SU-DHL-6 (cell line): ENCODE results near the gene FOXN3.

Source experiments
- H2AFZ ChIP-seq: fragments of 200-600 bp; sonication (generic); 2 replicates; pipeline ENCODE4 v1.6.1; 2014; ENCODE audit warnings: low read depth, mild to moderate bottlenecking, moderate library complexity, mixed read lengths, antibody characterized with exemption, low read length; ENCODE audit not compliant: severe bottlenecking
- H3F3A ChIP-seq: fragments of 200-600 bp; shearing (Covaris generic); 2 replicates; pipeline ENCODE4 v1.6.0; 2016; ENCODE audit warnings: antibody characterized with exemption, mild to moderate bottlenecking; ENCODE audit not compliant: insufficient read depth
- H3K27ac ChIP-seq: fragments of 200-600 bp; sonication (generic); 2 replicates; pipeline ENCODE4 v1.5.1; 2016; ENCODE audit warnings: low read depth, mild to moderate bottlenecking, low read length, moderate library complexity, mixed read lengths
- H3K27me3 ChIP-seq: fragments of 200-600 bp; sonication (generic), shearing (Covaris generic); 2 replicates; pipeline ENCODE4 v1.6.0; 2014; ENCODE audit warnings: mild to moderate bottlenecking, low read length
- H3K36me3 ChIP-seq: fragments of 200-600 bp; sonication (generic); 2 replicates; pipeline ENCODE4 v1.6.1; 2014; ENCODE audit warnings: mild to moderate bottlenecking, low read length, mixed read lengths
- H3K4me2 ChIP-seq: fragments of 300-600, 200-600 bp; shearing (Covaris generic), sonication (generic); 2 replicates; pipeline ENCODE4 v1.6.0; 2014; ENCODE audit warnings: low read length, low read depth, mild to moderate bottlenecking; ENCODE audit not compliant: poor library complexity, severe bottlenecking
- H3K4me3 ChIP-seq: fragments of 200-600 bp; sonication (generic); 2 replicates; pipeline ENCODE4 v1.5.1; 2014; ENCODE audit warnings: antibody characterized with exemption, low read length, mild to moderate bottlenecking, mixed read lengths; ENCODE audit not compliant: insufficient read depth, poor library complexity, severe bottlenecking
- H3K79me2 ChIP-seq: fragments of 200-600 bp; sonication (generic); 2 replicates; pipeline ENCODE4 v1.6.1; 2014; ENCODE audit warnings: mild to moderate bottlenecking, low read length, moderate library complexity; ENCODE audit not compliant: insufficient read depth
- H3K9ac ChIP-seq: fragments of 200-600 bp; sonication (generic); 2 replicates; pipeline ENCODE4 v1.7.0; 2014; ENCODE audit warnings: mild to moderate bottlenecking, low read length
- H3K9me2 ChIP-seq: fragments of 200-600 bp; sonication (generic); replicated peaks from 2 replicates; pipeline ENCODE4 v1.6.1; 2014; ENCODE audit warnings: low read length; ENCODE audit not compliant: insufficient read depth
- H3K9me3 ChIP-seq: fragments of 200-600 bp; sonication (generic); 2 replicates; pipeline ENCODE4 v1.6.1; 2014; ENCODE audit warnings: low read length, mixed read lengths; ENCODE audit not compliant: insufficient read depth
- H4K20me1 ChIP-seq: fragments of 200-600 bp; sonication (generic); 2 replicates; pipeline ENCODE4 v1.6.1; 2014; ENCODE audit warnings: low read depth, mild to moderate bottlenecking, antibody characterized with exemption, low read length, moderate library complexity, mixed read lengths
- CTCF ChIP-seq: fragments of 200-600 bp; sonication (generic); IDR thresholded peaks from one replicate; pipeline ENCODE4 v1.5.1; 2017; ENCODE audit warnings: antibody characterized with exemption, mild to moderate bottlenecking, low read length, moderate library complexity; ENCODE audit not compliant: insufficient read depth, poor library complexity, severe bottlenecking
- EZH2phosphoT487 ChIP-seq: fragments of 200-600 bp; sonication (generic), shearing (Covaris generic); conservative IDR thresholded peaks from 2 replicates; pipeline ENCODE4 v1.6.1; 2018; ENCODE audit warnings: mild to moderate bottlenecking, antibody characterized with exemption, low read length, moderate library complexity, mixed read lengths

FOXN3 gene

GRCh38 chr14:89351221-89351515 lies 65.9 kb downstream of the FOXN3 start:
- Histone ChIP-seq H3K4me3 (peak overlapping the region; percentile 44), H3K9ac (peak overlapping the region; percentile 52), H3F3A (peaks cover 10% of the 10 kb centered on the region; the same call in 1 of the 2 replicates), H3K27me3 (no peaks in the 10 kb centered on the region), H3K36me3 (peaks cover 21% of the 10 kb centered on the region; the same call in 1 of the 2 replicates), H2AFZ (no peak overlapping the region), H3K4me2 (peak overlapping the region; percentile 75), H3K27ac (peak overlapping the region; percentile 84), H3K9me3 (no peaks in the 10 kb centered on the region), H4K20me1 (no peaks in the 10 kb centered on the region), H3K79me2 (peaks cover 77% of the 10 kb centered on the region), H3K9me2 (no peaks in the 10 kb centered on the region)
- no peak for TF ChIP-seq CTCF
- TF ChIP-seq EZH2phosphoT487: no peak

GRCh38 chr14:89350152-89350551 lies 66.9 kb downstream of the FOXN3 start:
- H3K27me3 ChIP-seq: no peaks in the 10 kb centered on the region
- peaks cover 21% of the 10 kb centered on the region; the same call in 1 of the 2 replicates for H3K36me3 ChIP-seq
- H3K4me2 ChIP-seq: no peak overlapping the region
- TF ChIP-seq CTCF (no peak), EZH2phosphoT487 (no peak)
- no peaks in the 10 kb centered on the region for H3K9me2 ChIP-seq
- H3K9ac ChIP-seq: no peak overlapping the region
- no peak overlapping the region for H2AFZ ChIP-seq
- peaks cover 68% of the 10 kb centered on the region for H3K79me2 ChIP-seq
- H4K20me1 ChIP-seq: no peaks in the 10 kb centered on the region
- H3K27ac ChIP-seq: peak overlapping the region; percentile 84
- H3F3A ChIP-seq: peaks cover 10% of the 10 kb centered on the region; the same call in 1 of the 2 replicates
- H3K9me3 ChIP-seq: no peaks in the 10 kb centered on the region
- no peak overlapping the region for H3K4me3 ChIP-seq

- peaks cover 21% of the 10 kb centered on the region; the same call in 1 of the 2 replicates for H3K36me3 ChIP-seq
- H2AFZ ChIP-seq: no peak overlapping the region
- TF ChIP-seq EZH2phosphoT487 (no peak), CTCF (no peak)
- no peak overlapping the region for H3K4me3 ChIP-seq
- H3F3A ChIP-seq: peaks cover 10% of the 10 kb centered on the region; the same call in 1 of the 2 replicates
- H3K79me2 ChIP-seq: peaks cover 75% of the 10 kb centered on the region
- H3K4me2 ChIP-seq: no peak overlapping the region
- no peaks in the 10 kb centered on the region for H3K9me2 ChIP-seq
- no peaks in the 10 kb centered on the region for H4K20me1 ChIP-seq
- peak overlapping the region; percentile 84; the same call in 1 of the 2 replicates for H3K27ac ChIP-seq
- no peaks in the 10 kb centered on the region for H3K9me3 ChIP-seq
- H3K9ac ChIP-seq: no peak overlapping the region
- H3K27me3 ChIP-seq: no peaks in the 10 kb centered on the region
Observed at GRCh38 chr14:89349171-89350008, 67.6 kb downstream of the FOXN3 start.
